ENCODE results near the gene PARP12. TPM values are rescaled to one million over a fixed set of nuclear protein-coding genes. Genes with fewer than 3 reads are reported as not detected.
A peak's percentile ranks its signal among the peaks of the same experiment; 100 is the strongest.

Gene PARP12
- total RNA-seq, 2 donors from 2014 or later = 40.4 to 48.6 TPM

DNA sequence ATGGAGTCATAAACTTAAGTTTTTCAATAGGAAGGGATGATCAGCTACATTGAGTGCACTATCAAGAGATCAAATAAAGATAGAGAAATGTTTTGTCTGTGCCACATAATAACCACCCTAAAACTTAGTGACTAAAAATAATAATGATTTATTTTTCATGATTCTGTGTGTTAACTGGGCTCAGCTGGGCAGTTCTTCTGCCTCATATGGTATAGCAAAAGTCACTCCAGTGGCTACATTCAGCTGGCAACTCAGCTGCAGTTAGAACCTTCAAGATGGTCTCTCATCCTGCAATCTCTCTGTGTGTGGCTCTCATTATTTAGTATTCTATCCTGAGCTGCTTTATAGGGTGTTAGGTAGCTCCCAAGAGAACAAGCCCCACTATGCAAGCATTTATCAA, 7.8 kb upstream of the PARP12 start:
- DNase-seq (ENCODE audit: low spot score) (no peak), ATAC-seq (no peak)
- H3K36me3 Mint-ChIP-seq = peaks cover 29% of the 10 kb centered on the region
- H3K4me1 Mint-ChIP-seq (ENCODE audit: low read depth in 2 of 2) = no peaks in the 10 kb centered on the region
- no peak overlapping the region for H3K4me3 Mint-ChIP-seq
- H3K9me3 Mint-ChIP-seq = peaks cover 14% of the 10 kb centered on the region
- H3K27me3 Mint-ChIP-seq = peaks cover 5 to 8% of the 10 kb centered on the region in 2 donors
- no peak overlapping the region for H3K27ac Mint-ChIP-seq

DNA sequence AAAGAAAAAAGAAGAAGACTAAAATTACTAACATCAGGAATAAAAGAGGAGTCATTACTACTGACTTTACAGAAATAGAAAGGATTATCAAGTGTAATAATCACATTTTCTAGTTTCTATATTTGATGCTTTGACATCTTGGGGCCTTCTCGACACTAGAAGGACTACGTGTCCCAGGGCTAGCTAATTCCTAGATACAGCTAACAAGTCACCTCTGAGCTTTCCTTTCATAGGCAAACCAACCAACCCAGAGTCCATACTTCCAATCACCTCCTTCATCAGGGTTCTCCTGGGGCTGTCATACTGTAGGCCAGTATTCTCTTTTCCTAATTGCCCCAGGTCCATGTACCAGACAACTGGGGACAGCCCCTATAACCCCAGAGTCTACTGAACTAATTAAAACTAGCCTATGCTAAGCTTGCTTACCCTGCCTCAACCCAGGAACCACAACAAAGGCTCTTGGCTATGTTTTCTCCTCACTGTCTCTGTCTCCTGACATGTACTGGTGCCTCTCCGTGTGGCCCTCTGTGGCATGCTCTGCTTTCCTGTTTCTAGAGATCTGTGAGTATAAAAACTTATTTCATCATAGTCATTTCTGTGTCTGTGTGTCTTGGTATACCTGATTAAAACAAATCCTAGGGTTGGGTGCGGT, 6.7 kb upstream of the PARP12 start:
- Mint-ChIP-seq H3K27ac (no peak overlapping the region), H3K4me1 (ENCODE audit: low read depth in 2 of 2) (no peaks in the 10 kb centered on the region), H3K9me3 (peaks cover 14% of the 10 kb centered on the region), H3K27me3 (peaks cover 5 to 8% of the 10 kb centered on the region in 2 donors), H3K4me3 (no peak overlapping the region), H3K36me3 (peaks cover 30% of the 10 kb centered on the region)
- ATAC-seq (no peak), DNase-seq (ENCODE audit: low spot score) (no peak)

DNA sequence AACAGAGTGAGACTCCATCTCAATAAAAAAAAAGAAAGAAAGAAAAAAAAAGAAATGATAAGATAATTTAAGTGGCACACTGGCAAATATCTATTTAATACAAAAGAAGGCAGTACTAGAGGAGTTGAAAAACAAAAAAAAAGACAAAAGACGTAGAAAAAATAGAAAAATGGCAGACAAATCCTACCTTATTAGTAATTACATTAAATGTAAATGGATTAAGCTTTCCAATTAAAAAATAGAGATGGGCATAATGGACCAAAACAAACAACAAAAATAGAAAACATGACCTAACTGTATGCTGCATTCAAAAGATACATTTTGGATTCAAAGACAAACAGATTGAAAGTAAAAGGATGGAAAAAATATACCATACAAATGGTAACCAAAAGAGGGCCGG, 5.3 kb upstream of the PARP12 start:
- Mint-ChIP-seq H3K36me3 (peaks cover 30% of the 10 kb centered on the region), H3K9me3 (peaks cover 14% of the 10 kb centered on the region), H3K27ac (no peak overlapping the region), H3K4me1 (ENCODE audit: low read depth in 2 of 2) (peaks cover 5 to 6% of the 10 kb centered on the region in 2 donors), H3K4me3 (no peak overlapping the region), H3K27me3 (peaks cover 0 to 3% of the 10 kb centered on the region in 2 donors)
- ATAC-seq = no peak
- DNase-seq (ENCODE audit: low spot score) = no peak

DNA sequence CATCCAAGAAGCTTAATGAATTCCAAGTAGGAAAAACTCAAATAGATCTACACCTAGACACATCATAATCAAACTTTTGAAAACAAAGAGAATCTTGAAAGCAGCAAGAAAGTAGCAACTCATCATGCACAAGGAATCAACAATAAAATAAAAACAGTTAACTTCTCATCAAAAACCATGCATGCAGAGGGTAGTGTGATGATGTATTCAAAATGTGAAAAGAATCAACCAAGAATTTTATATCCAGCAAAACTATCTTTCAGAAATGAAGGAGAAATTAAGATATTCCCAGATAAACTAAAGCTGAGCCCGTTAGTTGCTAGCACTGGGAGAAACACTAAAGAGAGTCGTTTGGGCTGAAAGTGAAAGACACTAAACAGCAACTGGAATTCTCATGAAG, 4.3 kb upstream of the PARP12 start:
- no peak overlapping the region for H3K27ac Mint-ChIP-seq
- H3K9me3 Mint-ChIP-seq = peaks cover 14% of the 10 kb centered on the region
- H3K4me1 Mint-ChIP-seq (ENCODE audit: low read depth in 2 of 2) = peaks cover 5 to 6% of the 10 kb centered on the region in 2 donors
- no peak overlapping the region for H3K4me3 Mint-ChIP-seq
- DNase-seq (ENCODE audit: low spot score) (no peak), ATAC-seq (no peak)
- H3K36me3 Mint-ChIP-seq = peaks cover 30% of the 10 kb centered on the region
- no peaks in the 10 kb centered on the region for H3K27me3 Mint-ChIP-seq

DNA sequence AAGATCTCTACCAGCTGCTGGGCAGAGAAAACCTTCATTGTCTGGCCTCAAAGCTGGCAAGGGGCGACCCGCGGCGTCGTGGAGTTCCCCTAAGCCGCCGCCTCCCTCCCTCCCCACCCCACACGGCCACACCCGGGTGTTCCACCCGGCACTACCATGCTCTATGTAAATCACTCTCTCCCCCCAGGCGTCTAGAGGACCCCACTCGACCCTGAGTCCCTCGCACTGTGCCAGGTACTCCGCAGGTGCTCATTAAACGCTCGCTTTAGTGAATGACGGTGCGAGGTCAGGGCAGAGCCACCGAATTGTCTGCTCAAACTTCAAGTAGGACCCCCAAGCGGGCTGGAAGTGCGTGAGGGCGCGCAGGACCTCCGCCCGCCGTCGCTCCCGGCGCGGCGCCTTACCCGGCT, 628 bp downstream of the PARP12 start:
- H3K27me3 Mint-ChIP-seq = no peaks in the 10 kb centered on the region
- peak overlapping the region; percentile 66 for H3K4me3 Mint-ChIP-seq
- ATAC-seq (peak; percentile 33 to 51), DNase-seq (ENCODE audit: low spot score) (no peak)
- H3K9me3 Mint-ChIP-seq = peaks cover 8% of the 10 kb centered on the region
- H3K36me3 Mint-ChIP-seq = peaks cover 17% of the 10 kb centered on the region
- peaks cover 31 to 36% of the 10 kb centered on the region in 2 donors for H3K4me1 Mint-ChIP-seq (ENCODE audit: low read depth in 2 of 2)
- H3K27ac Mint-ChIP-seq = peak overlapping the region; percentile 36 to 64

DNA sequence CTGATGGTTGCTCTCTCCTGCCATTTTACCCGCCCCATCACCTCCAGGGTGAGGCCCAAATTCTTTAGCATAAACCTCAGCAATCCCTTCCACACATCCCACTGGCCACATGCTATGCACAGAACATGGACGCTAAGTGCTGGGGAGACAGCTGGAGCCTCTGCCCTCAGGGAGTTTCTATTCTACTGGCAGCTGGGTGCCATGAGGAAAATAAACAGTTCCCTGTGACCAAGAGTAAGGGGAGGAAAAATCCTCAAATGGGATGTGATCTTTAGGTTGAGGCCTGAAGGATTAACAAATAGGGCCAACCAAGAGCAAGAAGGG, 1.2 kb downstream of the PARP12 start:
- Mint-ChIP-seq H3K27me3 (no peaks in the 10 kb centered on the region), H3K27ac (peak overlapping the region; percentile 36 to 64), H3K4me3 (peak overlapping the region; percentile 66), H3K4me1 (ENCODE audit: low read depth in 2 of 2) (peaks cover 35 to 36% of the 10 kb centered on the region in 2 donors), H3K36me3 (peaks cover 12% of the 10 kb centered on the region), H3K9me3 (peaks cover 4% of the 10 kb centered on the region)
- ATAC-seq (no peak), DNase-seq (ENCODE audit: low spot score) (no peak)

DNA sequence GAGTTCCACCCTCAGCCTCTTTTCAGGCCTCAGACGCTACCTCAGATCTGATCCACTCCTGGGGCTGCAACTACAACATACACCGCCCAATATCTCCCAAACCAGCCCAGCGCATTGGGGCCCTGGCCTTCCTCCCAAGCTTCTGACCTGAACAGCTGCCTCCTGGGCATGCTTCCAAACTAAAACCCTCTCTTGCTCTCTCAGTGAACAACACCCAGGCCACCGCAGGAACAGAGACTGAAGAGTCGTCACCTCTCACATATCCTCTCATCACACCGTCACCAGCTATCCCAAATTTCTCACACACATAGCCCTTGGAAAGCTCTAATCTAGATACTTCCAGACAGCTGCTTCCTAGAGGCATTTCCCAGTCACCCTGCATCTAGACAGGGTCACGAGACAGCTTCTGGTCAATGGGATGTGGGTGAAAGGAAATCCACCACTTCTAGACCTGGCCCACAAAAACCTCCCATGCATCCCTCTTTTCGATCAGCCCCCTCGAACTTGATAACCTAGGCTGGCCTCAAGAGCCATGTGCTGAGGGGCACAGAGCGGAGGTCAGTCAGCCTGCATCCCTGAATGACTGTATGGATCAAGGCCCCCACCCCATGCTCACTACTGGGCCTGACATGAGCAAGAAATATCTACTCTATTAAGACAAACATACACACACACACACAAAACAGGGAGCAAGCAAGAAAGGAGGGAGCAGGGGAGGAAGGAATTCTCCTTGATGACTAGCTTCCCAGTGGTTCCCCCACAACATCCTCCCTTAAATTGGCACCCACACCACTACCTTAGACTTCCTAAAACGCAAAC, 1.8 kb downstream of the PARP12 start:
- Mint-ChIP-seq H3K9me3 (no peaks in the 10 kb centered on the region), H3K4me1 (ENCODE audit: low read depth in 2 of 2) (peaks cover 36 to 39% of the 10 kb centered on the region in 2 donors), H3K36me3 (peaks cover 6% of the 10 kb centered on the region), H3K4me3 (peak overlapping the region; percentile 66), H3K27ac (peak overlapping the region; percentile 36 to 64), H3K27me3 (no peaks in the 10 kb centered on the region)
- DNase-seq (ENCODE audit: low spot score) (no peak), ATAC-seq (no peak)

DNA sequence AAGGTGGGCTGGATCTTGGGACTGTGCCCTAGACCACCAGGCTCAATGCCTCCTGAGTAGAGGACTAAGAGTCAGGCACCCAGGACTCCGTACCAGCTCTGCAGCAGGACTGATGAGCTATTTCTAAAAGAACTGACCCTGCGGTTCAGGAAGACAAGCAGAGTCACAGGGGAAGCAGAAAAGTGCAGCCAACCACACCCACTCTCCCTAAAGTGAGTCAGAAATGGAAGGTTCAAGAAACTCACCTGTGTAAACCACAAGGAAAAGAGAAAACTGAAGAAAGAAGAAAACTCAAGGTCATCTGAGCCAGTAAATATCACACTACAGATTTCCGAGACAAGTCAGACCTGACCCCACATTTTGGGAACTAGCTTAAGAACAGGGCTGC, 2.5 kb downstream of the PARP12 start:
- ATAC-seq (no peak), DNase-seq (ENCODE audit: low spot score) (no peak)
- Mint-ChIP-seq H3K4me1 (ENCODE audit: low read depth in 2 of 2) (peaks cover 41 to 42% of the 10 kb centered on the region in 2 donors), H3K4me3 (peak overlapping the region; percentile 66), H3K9me3 (no peaks in the 10 kb centered on the region), H3K27me3 (no peaks in the 10 kb centered on the region), H3K27ac (peak overlapping the region; percentile 36 to 64), H3K36me3 (no peaks in the 10 kb centered on the region)

DNA sequence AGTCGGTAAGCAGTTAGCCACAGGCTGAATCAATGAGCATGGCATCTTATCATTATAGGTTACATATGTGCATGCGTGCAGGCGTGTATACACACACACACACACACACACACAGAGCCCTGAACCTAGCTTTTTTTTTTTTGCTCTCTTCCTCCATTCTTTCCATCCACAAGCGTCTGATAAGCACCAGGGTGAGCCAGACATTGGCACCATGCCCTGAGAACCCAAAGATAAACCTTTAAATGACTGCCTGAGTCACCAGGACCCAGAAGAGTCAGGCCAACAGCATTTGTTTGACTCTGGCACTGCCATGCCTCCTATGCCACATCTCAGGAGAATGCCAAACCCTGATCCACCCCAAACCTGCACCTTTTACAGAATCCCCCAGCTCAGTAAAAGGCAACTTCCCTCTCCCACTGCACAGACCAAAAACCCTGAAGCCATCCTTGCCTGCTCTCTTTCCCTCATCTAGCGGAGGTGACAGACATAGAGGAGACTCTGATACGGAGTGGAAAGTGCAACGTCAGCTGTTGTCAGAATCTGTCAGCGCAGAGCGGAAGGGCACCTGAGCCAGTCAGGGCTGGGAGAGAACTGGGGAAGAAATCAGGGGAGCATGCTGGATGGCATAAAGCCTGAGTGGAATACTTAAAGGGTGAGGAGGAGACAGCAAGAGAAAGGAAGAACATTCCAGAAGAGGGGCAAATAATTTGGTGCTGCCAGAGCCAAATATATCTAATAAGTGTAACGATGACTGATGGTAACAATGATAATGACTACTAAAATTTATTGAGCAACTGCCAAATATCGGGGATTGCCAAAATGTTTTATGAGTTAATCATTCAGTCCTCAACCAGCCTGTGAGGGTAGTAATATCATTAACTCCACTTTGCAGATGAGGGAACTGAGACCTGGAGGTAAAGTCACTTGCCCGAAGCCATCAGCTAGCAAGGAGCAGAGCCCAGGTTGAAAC, 3.2 kb downstream of the PARP12 start:
- peaks cover 44 to 46% of the 10 kb centered on the region in 2 donors for H3K4me1 Mint-ChIP-seq (ENCODE audit: low read depth in 2 of 2)
- no peak for DNase-seq (ENCODE audit: low spot score)

DNA sequence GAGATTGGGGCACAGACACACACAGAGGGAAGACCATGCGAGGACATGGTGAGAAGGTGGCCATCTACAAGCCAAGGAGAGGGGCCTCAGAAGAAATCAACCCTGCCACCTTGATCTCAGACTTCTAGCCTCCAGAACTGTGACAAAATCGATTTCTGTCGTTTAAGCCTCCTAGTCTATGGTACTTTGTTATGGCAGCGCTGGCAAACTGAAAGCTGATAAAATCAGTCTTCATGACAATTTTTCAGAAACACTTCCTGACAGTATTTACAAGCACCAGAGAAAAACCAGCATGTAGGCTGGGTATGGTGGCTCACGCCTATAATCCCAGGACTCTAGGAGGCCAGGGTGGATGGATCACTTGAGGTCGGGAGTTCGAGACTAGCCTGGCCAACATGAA, 4.2 kb downstream of the PARP12 start:
- Mint-ChIP-seq H3K9me3 (no peaks in the 10 kb centered on the region), H3K4me1 (ENCODE audit: low read depth in 2 of 2) (peaks cover 51 to 52% of the 10 kb centered on the region in 2 donors), H3K27me3 (no peaks in the 10 kb centered on the region), H3K4me3 (no peak overlapping the region), H3K36me3 (no peaks in the 10 kb centered on the region), H3K27ac (no peak overlapping the region)
- no peak for DNase-seq (ENCODE audit: low spot score)
- ATAC-seq = no peak

More for the DNA sequence above, 3.2 kb downstream of the PARP12 start:
- ATAC-seq = no peak
- Mint-ChIP-seq H3K4me3 (peak overlapping the region; percentile 66), H3K36me3 (no peaks in the 10 kb centered on the region), H3K27me3 (no peaks in the 10 kb centered on the region), H3K9me3 (no peaks in the 10 kb centered on the region), H3K27ac (peak overlapping the region; percentile 36 to 64)

DNA sequence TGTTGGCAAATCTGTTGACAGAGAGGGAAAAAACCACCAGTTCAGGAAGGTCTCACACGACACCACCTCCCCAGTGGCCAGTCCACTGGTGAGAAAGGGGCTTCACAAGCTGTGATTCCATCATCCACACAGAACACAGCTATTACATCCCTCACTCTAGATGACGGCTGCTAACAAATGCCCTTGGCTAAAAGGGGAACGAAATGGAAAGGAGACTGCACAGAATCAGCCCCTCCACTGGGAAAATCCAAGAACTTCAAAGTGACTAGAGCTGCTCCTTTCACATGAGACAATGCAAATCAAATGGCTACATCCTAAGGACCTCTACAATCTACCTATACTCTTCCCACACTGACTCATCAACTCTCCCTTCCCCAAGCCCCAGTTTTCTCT, 5.6 kb downstream of the PARP12 start:
- H3K4me3 Mint-ChIP-seq = no peak overlapping the region
- H3K36me3 Mint-ChIP-seq = no peaks in the 10 kb centered on the region
- DNase-seq (ENCODE audit: low spot score) = no peak
- no peak for ATAC-seq
- H3K27ac Mint-ChIP-seq = no peak overlapping the region
- peaks cover 49 to 57% of the 10 kb centered on the region in 2 donors for H3K4me1 Mint-ChIP-seq (ENCODE audit: low read depth in 2 of 2)
- no peaks in the 10 kb centered on the region for H3K9me3 Mint-ChIP-seq
- no peaks in the 10 kb centered on the region for H3K27me3 Mint-ChIP-seq

DNA sequence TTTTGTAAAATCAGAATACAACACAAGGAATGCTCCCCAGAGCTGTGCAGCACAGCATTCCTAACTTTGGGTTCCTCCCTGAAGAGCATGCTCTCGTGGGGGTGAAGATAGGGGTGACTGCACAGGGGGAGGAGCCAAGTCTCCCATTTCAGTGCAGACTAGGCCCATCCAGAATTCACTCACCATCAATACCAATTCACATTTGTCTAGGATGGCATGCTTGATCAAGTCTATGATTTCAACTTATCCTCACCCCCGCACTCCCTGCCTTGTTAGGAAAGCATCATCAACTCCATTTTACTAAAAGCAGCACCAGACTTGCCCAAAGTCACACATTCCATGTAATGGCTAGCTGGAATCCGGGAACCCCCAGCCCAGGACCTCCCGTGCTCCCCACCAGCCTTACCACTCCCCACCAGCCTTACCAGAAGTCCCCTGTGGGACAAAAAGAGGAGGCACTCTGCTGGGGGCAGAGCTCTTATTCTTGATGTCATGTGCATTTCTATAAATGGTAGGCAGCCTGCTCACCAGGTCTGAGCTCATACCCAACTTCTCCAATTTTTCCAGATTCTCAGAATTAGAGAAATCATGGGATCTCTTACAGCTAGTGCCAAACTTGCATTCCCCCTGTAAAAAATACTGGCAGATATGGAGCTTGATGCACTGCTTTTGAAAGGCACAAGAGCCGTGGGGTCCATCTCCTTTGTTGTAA, 6.2 kb downstream of the PARP12 start:
- H3K27ac Mint-ChIP-seq = peak overlapping the region in 1 of 2 donors; percentile 30
- no peaks in the 10 kb centered on the region for H3K36me3 Mint-ChIP-seq
- no peaks in the 10 kb centered on the region for H3K27me3 Mint-ChIP-seq
- DNase-seq (ENCODE audit: low spot score) (no peak), ATAC-seq (no peak)
- H3K9me3 Mint-ChIP-seq = no peaks in the 10 kb centered on the region
- peaks cover 47 to 56% of the 10 kb centered on the region in 2 donors for H3K4me1 Mint-ChIP-seq (ENCODE audit: low read depth in 2 of 2)
- no peak overlapping the region for H3K4me3 Mint-ChIP-seq

DNA sequence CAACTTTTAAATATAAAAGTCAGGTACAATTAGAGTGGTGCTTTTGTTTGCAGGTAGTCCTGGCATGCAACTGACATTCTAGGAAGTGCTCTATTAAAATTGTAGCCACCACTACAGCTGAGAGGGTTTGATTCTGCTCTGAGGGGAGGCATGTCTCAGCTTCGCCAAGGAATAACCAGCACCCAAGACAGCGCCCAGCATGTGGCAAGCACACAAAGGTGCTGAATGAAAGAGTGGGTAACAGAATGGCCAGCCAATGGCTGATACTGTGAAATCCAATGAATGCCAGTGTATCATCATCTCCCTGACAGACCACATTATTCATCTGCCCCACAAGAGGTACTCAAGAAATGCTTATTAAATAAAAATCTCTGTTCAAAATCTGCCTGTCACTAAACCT, 6.9 kb downstream of the PARP12 start:
- no peaks in the 10 kb centered on the region for H3K36me3 Mint-ChIP-seq

More for the DNA sequence above, 6.9 kb downstream of the PARP12 start:
- no peaks in the 10 kb centered on the region for H3K9me3 Mint-ChIP-seq
- H3K4me3 Mint-ChIP-seq = no peak overlapping the region
- H3K27ac Mint-ChIP-seq = peak overlapping the region in 1 of 2 donors; percentile 72
- no peak for ATAC-seq
- no peaks in the 10 kb centered on the region for H3K27me3 Mint-ChIP-seq
- no peak for DNase-seq (ENCODE audit: low spot score)
- peaks cover 40 to 48% of the 10 kb centered on the region in 2 donors for H3K4me1 Mint-ChIP-seq (ENCODE audit: low read depth in 2 of 2)
